ENCODE results near the gene ALDH4A1.

DNA sequence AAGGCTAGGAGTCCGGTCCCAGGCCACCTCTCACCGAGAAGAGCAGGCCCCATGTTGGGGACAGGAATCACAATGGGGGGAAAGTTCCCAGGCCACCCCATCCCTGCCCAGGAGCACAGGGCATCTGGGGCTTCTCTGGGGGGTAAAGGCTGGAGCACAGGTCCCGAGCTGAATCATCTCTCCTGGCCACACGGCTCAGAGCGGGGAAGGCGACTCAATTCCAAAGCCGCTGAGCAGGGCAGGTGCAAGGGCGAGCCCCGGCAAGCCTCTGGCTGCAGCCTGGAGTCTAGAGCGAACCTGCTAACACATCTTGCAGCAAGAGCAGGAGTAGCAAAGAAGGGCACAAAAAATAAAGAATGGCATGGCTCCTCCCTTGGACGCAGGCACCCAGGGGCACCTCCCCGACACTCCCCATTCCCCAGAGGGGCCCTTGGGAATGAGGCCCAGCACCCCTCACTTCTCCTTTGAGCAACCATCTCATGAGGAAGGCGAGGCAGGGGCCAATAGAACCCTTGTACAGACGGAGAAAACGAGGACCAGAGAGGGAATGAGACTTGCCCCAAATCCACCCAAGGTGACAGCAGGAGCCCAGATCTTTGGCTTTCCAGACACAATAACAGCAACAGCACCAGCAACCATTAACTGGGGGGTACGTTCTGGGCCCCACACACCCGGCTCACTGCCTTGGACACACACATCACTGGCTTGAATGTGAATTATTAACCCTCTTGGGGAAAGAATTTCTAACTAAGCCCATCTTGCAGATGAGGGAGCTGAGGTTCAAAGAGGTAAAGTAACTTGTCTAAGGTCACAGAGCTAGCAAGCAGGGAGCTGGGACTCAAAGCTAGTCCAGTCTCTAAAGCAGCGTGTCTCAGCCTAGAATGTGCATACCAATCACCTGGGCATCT is 20.7 kb upstream of the ALDH4A1 start:
- TF ChIP-seq, protein P1, sequence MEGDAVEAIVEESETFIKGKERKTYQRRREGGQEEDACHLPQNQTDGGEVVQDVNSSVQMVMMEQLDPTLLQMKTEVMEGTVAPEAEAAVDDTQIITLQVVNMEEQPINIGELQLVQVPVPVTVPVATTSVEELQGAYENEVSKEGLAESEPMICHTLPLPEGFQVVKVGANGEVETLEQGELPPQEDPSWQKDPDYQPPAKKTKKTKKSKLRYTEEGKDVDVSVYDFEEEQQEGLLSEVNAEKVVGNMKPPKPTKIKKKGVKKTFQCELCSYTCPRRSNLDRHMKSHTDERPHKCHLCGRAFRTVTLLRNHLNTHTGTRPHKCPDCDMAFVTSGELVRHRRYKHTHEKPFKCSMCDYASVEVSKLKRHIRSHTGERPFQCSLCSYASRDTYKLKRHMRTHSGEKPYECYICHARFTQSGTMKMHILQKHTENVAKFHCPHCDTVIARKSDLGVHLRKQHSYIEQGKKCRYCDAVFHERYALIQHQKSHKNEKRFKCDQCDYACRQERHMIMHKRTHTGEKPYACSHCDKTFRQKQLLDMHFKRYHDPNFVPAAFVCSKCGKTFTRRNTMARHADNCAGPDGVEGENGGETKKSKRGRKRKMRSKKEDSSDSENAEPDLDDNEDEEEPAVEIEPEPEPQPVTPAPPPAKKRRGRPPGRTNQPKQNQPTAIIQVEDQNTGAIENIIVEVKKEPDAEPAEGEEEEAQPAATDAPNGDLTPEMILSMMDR (IDR thresholded peaks at IDR 0.05; ENCODE audit: low read depth, low read length): no peak
- TF ChIP-seq EZH2phosphoT487 (IDR thresholded peaks at IDR 0.05; ENCODE audit: low read depth): no peak
